GM18498 (cell line): ENCODE results near the gene IFNL3.

Source experiments
- ATAC-seq: cut with Tn5 transposase; IDR thresholded peaks from one replicate; pipeline ENCODE4 v1.9.1; 2021; ENCODE audit warnings: mild to moderate bottlenecking, moderate library complexity; ENCODE audit not compliant: unreplicated experiment

The IFNL3 gene

DNA sequence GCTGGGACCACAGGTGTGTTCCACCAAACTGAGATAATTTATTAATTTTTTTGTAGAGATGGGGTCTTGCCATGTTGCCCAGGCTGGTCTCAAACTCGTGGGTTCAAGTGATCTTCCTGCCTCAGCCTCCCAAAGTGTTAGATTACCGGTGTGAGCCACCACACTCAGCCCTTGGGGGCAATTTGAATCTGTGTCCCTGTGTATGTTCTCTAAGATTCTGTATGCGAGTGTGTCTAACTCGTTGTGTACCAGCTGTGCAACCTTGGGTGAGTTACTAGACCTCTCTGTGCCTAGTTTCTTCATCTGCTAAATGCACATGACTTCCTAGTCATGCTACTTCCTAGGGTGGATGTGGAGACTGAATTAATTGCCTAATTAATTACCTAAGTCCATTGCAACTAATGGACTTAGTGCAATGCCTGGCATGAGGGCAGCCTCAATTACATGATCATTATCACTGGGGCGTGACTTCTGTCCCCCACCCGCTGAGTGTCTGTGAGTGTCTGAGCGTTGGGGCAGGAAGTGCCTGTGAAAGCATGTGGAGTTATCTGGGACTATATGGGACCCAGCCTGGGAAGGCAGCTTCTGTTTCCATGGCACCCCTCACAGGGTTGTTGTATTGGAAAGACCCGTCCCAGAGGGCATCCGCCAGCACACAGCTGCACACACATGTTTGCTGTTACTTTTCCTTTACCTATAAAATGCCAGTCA lies 49.8 kb downstream of the IFNL3 start:
- ATAC-seq = no peak

DNA sequence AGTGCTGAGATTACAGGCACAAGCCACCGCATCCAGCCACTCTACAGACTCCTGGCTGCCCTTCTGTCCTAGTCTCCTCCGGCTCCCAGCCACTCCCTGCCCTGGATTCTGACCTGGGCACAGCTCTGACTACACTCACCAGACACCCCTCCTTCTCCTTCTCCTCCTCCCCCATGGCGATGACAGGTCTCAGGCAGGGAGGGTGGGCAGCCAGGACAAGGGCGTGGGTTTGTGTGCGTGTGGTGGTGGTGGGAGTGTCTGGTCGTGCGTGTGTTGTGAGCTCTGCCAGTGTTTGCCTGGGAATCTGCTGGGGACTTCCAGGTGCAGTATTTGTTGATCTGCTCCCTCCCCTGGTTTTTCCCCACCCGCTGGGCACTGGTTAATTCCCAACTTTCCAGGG lies 51.0 kb downstream of the IFNL3 start:
- ATAC-seq = no peak
